Upper lobe of left lung (tissue), 4 donors: Measurements from ENCODE around the gene MSL1.

Experiments
- CTCF ChIP-seq, 6 experiments: fragments of 450-650 bp in 4 of 6; fragments of 200-600 bp in 2 of 6; sonication (generic) in 2 of 6; IDR thresholded peaks; one replicate each; pipeline ENCODE4 v1.5.1; 2016 to 2019; ENCODE audit warnings: antibody characterized with exemption in 6 of 6
- EP300 ChIP-seq, 4 donors: sonication (generic); formaldehyde crosslinking; IDR thresholded peaks; one replicate each; pipeline ENCODE4 v1.5.1; 2017; ENCODE audit warnings: antibody characterized with exemption in 4 of 4, control low read depth in 2 of 4
- POLR2A ChIP-seq, 4 donors: fragments of 450-650 bp; IDR thresholded peaks; one replicate each; pipeline ENCODE4 v1.5.1; 2016 to 2017; ENCODE audit warnings: antibody characterized with exemption in 4 of 4, mild to moderate bottlenecking in 2 of 4

GRCh38 chr17:40093580-40094201 lies 28.1 kb upstream of the MSL1 start:
- TF ChIP-seq CTCF (IDR thresholded peaks at IDR 0.05) (no peak), EP300 (IDR thresholded peaks at IDR 0.05) (no peak), POLR2A (IDR thresholded peaks at IDR 0.05) (no peak)
